HFFc6 (cell line): Measurements from ENCODE around the gene USP2. TPM values are rescaled to one million over a fixed set of nuclear protein-coding genes. Genes with fewer than 3 reads are reported as not detected.

Experiments used
- DNase-seq: peaks from one replicate; pipeline ENCODE4 v3.0.0-alpha.2; 2018
- H3K27ac Mint-ChIP-seq: 2 replicates; pipeline ENCODE4 v1.8.0; 2020; ENCODE audit warnings: mild to moderate bottlenecking, mixed read lengths
- H3K27me3 Mint-ChIP-seq: 2 replicates; pipeline ENCODE4 v1.8.0; 2021; ENCODE audit warnings: mild to moderate bottlenecking, moderate library complexity, mixed read lengths; ENCODE audit not compliant: insufficient read depth
- H3K36me3 Mint-ChIP-seq: 2 replicates; pipeline ENCODE4 v1.8.0; 2021; ENCODE audit warnings: low read depth, mixed read lengths
- H3K4me1 Mint-ChIP-seq: 2 replicates; pipeline ENCODE4 v1.8.0; 2020; ENCODE audit warnings: low read depth, mixed read lengths
- H3K4me3 Mint-ChIP-seq: 2 replicates; pipeline ENCODE4 v1.8.0; 2020; ENCODE audit warnings: mild to moderate bottlenecking, moderate library complexity, mixed read lengths
- H3K9me3 Mint-ChIP-seq: 2 replicates; pipeline ENCODE4 v1.8.0; 2020; ENCODE audit warnings: mild to moderate bottlenecking, mixed read lengths
- CTCF ChIP-seq: fragments of 200-600 bp; sonication (generic); IDR thresholded peaks from 2 replicates; pipeline ENCODE4 v1.5.0; 2021; ENCODE audit warnings: antibody characterized with exemption, mild to moderate bottlenecking
- total RNA-seq, 6 experiments: library from RNA; stranded (reverse); fragmentation: NEBNext Ultra II Directional; extraction: Animal tissue kit (Norgen Biotek cat#: 25700); gene quantifications; 2 replicates in 1 of 6; 3 replicates in 5 of 6; pipeline ENCODE4 v1.2.3, GENCODE V29; 2021

The USP2 gene
- total RNA-seq, 6 experiments from 2014 or later, result 0.32 to 0.71 (median 0.49) TPM

- Mint-ChIP-seq H3K36me3 (peaks cover 50% of the 10 kb centered on the region), H3K27me3 (peaks cover 5% of the 10 kb centered on the region), H3K27ac (peak overlapping the region; percentile 97), H3K9me3 (no peaks in the 10 kb centered on the region), H3K4me3 (peak overlapping the region; percentile 97), H3K4me1 (peaks cover 62% of the 10 kb centered on the region)
- DNase-seq, result no peak
- no peak for TF ChIP-seq CTCF
Measured at GRCh38 chr11:119419834-119420492, 38.5 kb upstream of the USP2 start.

GRCh38 chr11:119419246-119419645 is 37.8 kb upstream of the USP2 start:
- no peak for TF ChIP-seq CTCF
- peaks cover 5% of the 10 kb centered on the region for H3K27me3 Mint-ChIP-seq
- peaks cover 62% of the 10 kb centered on the region for H3K4me1 Mint-ChIP-seq
- no peak for DNase-seq
- no peaks in the 10 kb centered on the region for H3K9me3 Mint-ChIP-seq
- H3K4me3 Mint-ChIP-seq, result peak overlapping the region; percentile 97
- peaks cover 50% of the 10 kb centered on the region for H3K36me3 Mint-ChIP-seq
- H3K27ac Mint-ChIP-seq, result peak overlapping the region; percentile 97

GRCh38 chr11:119418759-119419158 is 37.3 kb upstream of the USP2 start:
- Mint-ChIP-seq H3K4me3 (peak overlapping the region; percentile 97), H3K27me3 (peaks cover 5% of the 10 kb centered on the region), H3K27ac (peak overlapping the region; percentile 97), H3K36me3 (peaks cover 50% of the 10 kb centered on the region), H3K4me1 (peaks cover 59% of the 10 kb centered on the region), H3K9me3 (no peaks in the 10 kb centered on the region)
- no peak for TF ChIP-seq CTCF
- DNase-seq, result no peak

GRCh38 chr11:119417726-119418540 is 36.4 kb upstream of the USP2 start:
- H3K4me1 Mint-ChIP-seq, result peaks cover 53% of the 10 kb centered on the region
- peak overlapping the region; percentile 97 for H3K27ac Mint-ChIP-seq
- peak; percentile 95 for DNase-seq

More at GRCh38 chr11:119417726-119418540, 36.4 kb upstream of the USP2 start:
- no peak for TF ChIP-seq CTCF
- H3K9me3 Mint-ChIP-seq, result no peaks in the 10 kb centered on the region
- H3K4me3 Mint-ChIP-seq, result peak overlapping the region; percentile 97
- peaks cover 5% of the 10 kb centered on the region for H3K27me3 Mint-ChIP-seq
- peaks cover 50% of the 10 kb centered on the region for H3K36me3 Mint-ChIP-seq
